C1 segment of cervical spinal cord (tissue), 14 donors: ENCODE data around the gene MRFAP1L1.
A peak's percentile ranks its signal among the peaks of the same experiment; 100 is the strongest.
"Not testable (repeated sequence)": the region's sequence is repeated elsewhere in the genome, so short reads cannot be mapped to it uniquely, and the experiment has no call there.

Experiments used
- DNase-seq, 14 donors: peaks; one replicate each; lab custom pipeline; 2025; lab: John Stamatoyannopoulos, UW

MRFAP1L1 gene

GRCh38 chr4:6709230-6710114 is at the start of gene MRFAP1L1:
TSS of gene MRFAP1L1 (minus strand) at chr4:6709865. CDS start at chr4:6709629, 236 bp downstream.
- DNase-seq: peak; percentile 72 to 93 (median 91)

GRCh38 chr4:6758728-6759127 is 49.1 kb upstream of the MRFAP1L1 start:
- no peak for DNase-seq

GRCh38 chr4:6756345-6756744 is 46.7 kb upstream of the MRFAP1L1 start:
- DNase-seq: not testable (repeated sequence)

GRCh38 chr4:6755088-6755753 is 45.6 kb upstream of the MRFAP1L1 start:
- no peak for DNase-seq

- DNase-seq: no peak
These were observed 44.9 kb upstream of the MRFAP1L1 start for GRCh38 chr4:6754481-6755087.

GRCh38 chr4:6753891-6754290 is 44.2 kb upstream of the MRFAP1L1 start:
- DNase-seq: no peak

- DNase-seq: peak in 4 of 14 donors; percentile 36 to 50 (median 42)
These were observed 43.5 kb upstream of the MRFAP1L1 start for GRCh38 chr4:6753103-6753560.

GRCh38 chr4:6752486-6752829 is 42.8 kb upstream of the MRFAP1L1 start:
- no peak for DNase-seq

- no peak for DNase-seq
These were observed 42.2 kb upstream of the MRFAP1L1 start for GRCh38 chr4:6751611-6752485.

- DNase-seq: no peak
These were observed 40.9 kb upstream of the MRFAP1L1 start for GRCh38 chr4:6750286-6751221.

DNA sequence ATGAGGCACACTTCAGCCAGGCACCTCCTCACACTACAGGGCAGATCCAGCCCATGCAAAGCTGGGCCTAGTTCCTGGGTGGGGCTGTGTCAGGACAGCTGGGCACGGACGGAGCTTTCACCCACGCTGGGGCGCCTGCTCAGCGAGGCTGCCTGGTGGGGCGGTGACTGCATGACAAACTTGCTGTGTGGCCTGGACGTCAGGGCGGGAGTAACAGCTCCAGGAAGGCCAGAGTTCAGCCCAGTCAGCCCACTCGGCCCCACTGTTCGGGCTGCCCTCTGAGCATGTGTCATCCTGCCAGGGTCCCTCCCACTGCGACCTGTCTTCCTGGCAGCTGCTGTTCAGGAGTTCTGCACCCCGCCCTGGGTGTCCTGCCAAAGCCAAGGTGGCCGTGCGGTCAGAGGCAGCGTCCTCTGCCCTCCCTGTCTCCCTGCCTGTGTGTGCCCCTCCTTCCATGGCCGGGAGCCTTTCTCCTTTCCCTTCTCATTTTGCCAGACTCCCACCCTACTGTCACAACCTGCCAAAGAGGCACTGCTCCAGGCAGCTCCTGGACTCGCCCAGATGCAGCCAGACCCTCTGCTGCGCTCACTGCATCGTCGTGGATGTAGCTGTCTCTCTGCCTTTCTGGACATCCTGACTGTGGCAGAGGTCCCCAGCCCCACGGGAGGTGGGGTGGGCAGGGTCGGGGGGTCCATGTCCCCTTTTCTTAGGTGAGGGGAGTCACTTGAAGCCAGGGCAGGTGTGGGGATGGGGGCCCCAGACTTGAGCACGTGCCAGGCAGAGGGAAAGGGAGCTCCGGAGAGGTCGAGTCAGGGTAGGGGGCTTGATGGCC is 39.9 kb upstream of the MRFAP1L1 start:
- no peak for DNase-seq

GRCh38 chr4:6748286-6748685 is 38.6 kb upstream of the MRFAP1L1 start:
- DNase-seq: no peak

- DNase-seq: no peak
These were observed 37.8 kb upstream of the MRFAP1L1 start for GRCh38 chr4:6747294-6748051.

GRCh38 chr4:6746721-6747293 is 37.1 kb upstream of the MRFAP1L1 start:
- DNase-seq: no peak

GRCh38 chr4:6742989-6743388 is 33.3 kb upstream of the MRFAP1L1 start:
- DNase-seq: no peak

DNA sequence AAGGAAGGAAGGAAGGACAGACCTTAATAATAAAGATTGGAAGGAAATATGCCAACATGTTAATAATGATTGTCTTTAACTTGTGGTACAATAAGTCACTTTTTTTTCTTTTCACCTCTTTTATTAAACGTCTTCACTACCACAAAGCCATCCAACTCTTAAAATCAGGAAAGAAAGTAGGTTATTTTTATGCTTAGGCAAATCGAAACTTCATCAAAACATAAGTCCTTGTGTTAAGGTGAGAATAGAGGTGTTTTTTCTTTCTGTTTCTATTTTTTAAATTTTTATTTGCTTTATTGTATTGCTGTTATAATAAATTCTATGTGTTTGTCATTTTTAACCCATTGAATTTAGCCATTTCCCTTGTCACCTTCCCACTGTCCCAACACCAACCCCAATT is 32.8 kb upstream of the MRFAP1L1 start:
- DNase-seq: no peak

DNA sequence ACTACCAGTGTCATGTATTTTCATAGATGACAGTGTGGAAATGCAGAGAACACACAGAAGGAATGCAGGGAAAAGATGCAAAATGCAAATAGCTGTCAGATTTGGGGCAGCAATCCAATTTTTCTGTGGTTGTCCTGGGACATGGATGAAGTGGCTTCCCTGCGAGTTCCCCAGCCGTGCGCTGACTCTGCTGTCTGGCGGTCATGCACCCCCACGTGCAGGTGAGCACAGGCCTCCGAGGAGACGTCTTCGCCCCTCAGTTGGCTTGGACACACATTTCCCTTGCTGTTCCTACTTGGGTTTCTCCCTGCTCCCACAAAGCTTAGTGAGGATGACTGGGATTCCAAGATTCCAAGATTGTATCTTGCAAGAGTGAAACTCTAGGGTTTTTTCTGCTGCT is 30.7 kb upstream of the MRFAP1L1 start:
- no peak for DNase-seq

DNA sequence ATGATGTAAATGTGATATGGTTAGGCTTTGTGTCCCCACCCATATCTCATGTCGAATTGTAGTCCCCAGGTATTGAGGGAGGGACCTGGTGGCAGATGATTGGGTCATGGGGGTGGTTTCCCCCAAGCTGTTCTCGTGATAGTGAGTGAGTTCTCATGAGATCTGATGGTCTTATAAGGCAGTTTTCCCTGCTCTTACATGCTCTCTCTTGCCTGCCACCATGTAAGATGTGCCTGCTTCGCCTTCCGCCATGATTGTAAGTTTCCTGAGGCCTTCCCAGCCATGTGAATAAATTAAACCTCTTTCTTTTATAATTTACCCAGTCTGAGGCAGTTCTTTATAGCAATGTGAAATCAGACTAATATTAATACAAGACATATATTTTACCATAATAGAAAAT is 30.3 kb upstream of the MRFAP1L1 start:
- DNase-seq: no peak
